Astrocyte (in vitro differentiated cells and primary cell): ENCODE measurements around the gene PLA2G4E. TPM values are rescaled to one million over a fixed set of nuclear protein-coding genes. Genes with fewer than 3 reads are reported as not detected.

Experiments used
- DNase-seq: peaks from one replicate; pipeline ENCODE4 v3.0.0-alpha.2; 2010; ENCODE audit warnings: low read depth
- FAIRE-seq: peaks from 2 replicates; lab custom pipeline; 2011; peaks lifted over from hg19 to GRCh38; lab: Jason Lieb, UNC
- H2AFZ ChIP-seq: 2 replicates; pipeline ENCODE4 v1.6.0; 2012; ENCODE audit warnings: low read depth, low read length, inconsistent platforms
- H3K27ac ChIP-seq: 2 replicates; pipeline ENCODE4 v1.5.1; 2011; ENCODE audit warnings: low read depth, low read length, inconsistent platforms
- H3K27me3 ChIP-seq: 2 replicates; pipeline ENCODE4 v1.6.0; 2011; ENCODE audit warnings: low read length, inconsistent platforms; ENCODE audit not compliant: insufficient read depth
- H3K36me3 ChIP-seq: 2 replicates; pipeline ENCODE4 v1.5.1; 2011; ENCODE audit warnings: low read length, inconsistent platforms; ENCODE audit not compliant: insufficient read depth
- H3K4me1 ChIP-seq: 2 replicates; pipeline ENCODE4 v1.5.1; 2011; ENCODE audit warnings: low read length, inconsistent platforms; ENCODE audit not compliant: insufficient read depth
- H3K4me2 ChIP-seq: 2 replicates; pipeline ENCODE4 v1.6.0; 2012; ENCODE audit warnings: low read length, inconsistent platforms
- H3K4me3 ChIP-seq: 2 replicates; pipeline ENCODE4 v1.5.1; 2011; ENCODE audit warnings: low read depth, mild to moderate bottlenecking, low read length, inconsistent platforms; ENCODE audit not compliant: insufficient read depth
- H3K79me2 ChIP-seq: 2 replicates; pipeline ENCODE4 v1.6.0; 2012; ENCODE audit warnings: mild to moderate bottlenecking, low read length, inconsistent platforms; ENCODE audit not compliant: insufficient read depth
- H3K9ac ChIP-seq: 2 replicates; pipeline ENCODE4 v1.6.0; 2012; ENCODE audit warnings: mild to moderate bottlenecking, low read length, inconsistent platforms
- H3K9me3 ChIP-seq: 2 replicates; pipeline ENCODE4 v1.5.1; 2012; ENCODE audit warnings: low read depth, mild to moderate bottlenecking, low read length, inconsistent platforms; ENCODE audit not compliant: insufficient read depth
- H4K20me1 ChIP-seq: 2 replicates; pipeline ENCODE4 v1.6.0; 2012; ENCODE audit warnings: low read length, inconsistent platforms; ENCODE audit not compliant: insufficient read depth
- H3K27ac Mint-ChIP-seq: one replicate; pipeline ENCODE4 v1.8.0; 2021; ENCODE audit warnings: mild to moderate bottlenecking, mixed read lengths; ENCODE audit not compliant: unreplicated experiment
- H3K27me3 Mint-ChIP-seq: one replicate; pipeline ENCODE4 v1.8.0; 2021; ENCODE audit warnings: low read depth, mixed read lengths; ENCODE audit not compliant: unreplicated experiment
- H3K36me3 Mint-ChIP-seq: one replicate; pipeline ENCODE4 v1.8.0; 2021; ENCODE audit warnings: low read depth, mixed read lengths; ENCODE audit not compliant: unreplicated experiment
- H3K4me1 Mint-ChIP-seq: one replicate; pipeline ENCODE4 v1.8.0; 2021; ENCODE audit warnings: low read depth, mixed read lengths; ENCODE audit not compliant: unreplicated experiment
- H3K4me3 Mint-ChIP-seq: one replicate; pipeline ENCODE4 v1.8.0; 2021; ENCODE audit warnings: mild to moderate bottlenecking, moderate library complexity, mixed read lengths; ENCODE audit not compliant: unreplicated experiment
- H3K9me3 Mint-ChIP-seq: one replicate; pipeline ENCODE4 v1.8.0; 2021; ENCODE audit warnings: mild to moderate bottlenecking, mixed read lengths; ENCODE audit not compliant: unreplicated experiment
- CTCF ChIP-seq: IDR thresholded peaks from 2 replicates; pipeline ENCODE4 v1.5.1; 2011; ENCODE audit warnings: low read depth, mild to moderate bottlenecking, inconsistent platforms, low read length, moderate library complexity; ENCODE audit not compliant: insufficient read depth
- EZH2 ChIP-seq: IDR thresholded peaks from 2 replicates; pipeline ENCODE4 v1.6.1; 2012; ENCODE audit warnings: mild to moderate bottlenecking, low read length, inconsistent platforms; ENCODE audit not compliant: insufficient read depth
- total RNA-seq: library from RNA; stranded (reverse); gene quantifications from 2 replicates; pipeline ENCODE4 v1.2.1, GENCODE V29; 2021

The PLA2G4E gene
- total RNA-seq, 1 donor from 2014 or later = not detected

- H3K4me1 ChIP-seq = no peaks in the 10 kb centered on the region
- no peaks in the 10 kb centered on the region for H3K36me3 ChIP-seq
- no peak for FAIRE-seq
- no peak overlapping the region for H2AFZ ChIP-seq
- H3K4me1 Mint-ChIP-seq = peaks cover 6% of the 10 kb centered on the region
- H4K20me1 ChIP-seq = no peaks in the 10 kb centered on the region
- no peak overlapping the region for H3K4me3 Mint-ChIP-seq
- TF ChIP-seq EZH2 = no peak
- no peak for TF ChIP-seq CTCF
- no peaks in the 10 kb centered on the region for H3K9me3 ChIP-seq
- no peaks in the 10 kb centered on the region for H3K79me2 ChIP-seq
- H3K4me2 ChIP-seq = no peak overlapping the region
- H3K36me3 Mint-ChIP-seq = no peaks in the 10 kb centered on the region
- H3K27ac ChIP-seq = no peak overlapping the region
- peaks cover 4% of the 10 kb centered on the region for H3K9me3 Mint-ChIP-seq
- no peak overlapping the region for H3K9ac ChIP-seq
- H3K27ac Mint-ChIP-seq = no peak overlapping the region
- peaks cover 51% of the 10 kb centered on the region for H3K27me3 Mint-ChIP-seq
- H3K4me3 ChIP-seq = no peak overlapping the region
- DNase-seq = no peak
- H3K27me3 ChIP-seq = peaks cover 14% of the 10 kb centered on the region
Measured at GRCh38 chr15:42012928-42013482, 7.8 kb downstream of the PLA2G4E start.

GRCh38 chr15:42012241-42012640 is 8.6 kb downstream of the PLA2G4E start:
- DNase-seq (no peak), FAIRE-seq (no peak)
- Histone ChIP-seq H3K9me3 (no peaks in the 10 kb centered on the region), H3K9ac (no peak overlapping the region), H3K4me3 (no peak overlapping the region), H3K4me1 (no peaks in the 10 kb centered on the region), H3K27me3 (peaks cover 13% of the 10 kb centered on the region), H3K36me3 (no peaks in the 10 kb centered on the region), H3K4me2 (no peak overlapping the region), H4K20me1 (no peaks in the 10 kb centered on the region), H3K27ac (no peak overlapping the region), H3K79me2 (no peaks in the 10 kb centered on the region), H2AFZ (no peak overlapping the region)
- no peak overlapping the region for H3K27ac Mint-ChIP-seq
- no peak for TF ChIP-seq CTCF
- no peak for TF ChIP-seq EZH2
- peaks cover 51% of the 10 kb centered on the region for H3K27me3 Mint-ChIP-seq
- H3K4me1 Mint-ChIP-seq = peaks cover 6% of the 10 kb centered on the region
- peaks cover 6% of the 10 kb centered on the region for H3K9me3 Mint-ChIP-seq
- H3K4me3 Mint-ChIP-seq = no peak overlapping the region
- no peaks in the 10 kb centered on the region for H3K36me3 Mint-ChIP-seq

- Mint-ChIP-seq H3K4me1 (peaks cover 6% of the 10 kb centered on the region), H3K27me3 (peaks cover 52% of the 10 kb centered on the region), H3K4me3 (no peak overlapping the region), H3K9me3 (peaks cover 6% of the 10 kb centered on the region), H3K27ac (no peak overlapping the region), H3K36me3 (no peaks in the 10 kb centered on the region)
- Histone ChIP-seq H4K20me1 (no peaks in the 10 kb centered on the region), H3K79me2 (no peaks in the 10 kb centered on the region), H3K27ac (no peak overlapping the region), H3K9me3 (peaks cover 4% of the 10 kb centered on the region), H2AFZ (no peak overlapping the region), H3K9ac (no peak overlapping the region), H3K27me3 (peaks cover 17% of the 10 kb centered on the region), H3K4me2 (no peak overlapping the region), H3K4me1 (no peaks in the 10 kb centered on the region), H3K4me3 (no peak overlapping the region), H3K36me3 (no peaks in the 10 kb centered on the region)
- no peak for FAIRE-seq
- no peak for DNase-seq
- TF ChIP-seq CTCF (no peak), EZH2 (no peak)
Measured at GRCh38 chr15:42011074-42011473, 9.8 kb downstream of the PLA2G4E start.
